GM12891 (cell line): ENCODE data around the gene DTWD2.
"Not testable (repeated sequence)": the region's sequence is repeated elsewhere in the genome, so short reads cannot be mapped to it uniquely, and the experiment has no call there.

ENCODE experiments used
- DNase-seq: peaks from one replicate; pipeline ENCODE4 v3.0.0; 2011; ENCODE audit warnings: low spot score; ENCODE audit not compliant: insufficient read length
- FAIRE-seq: peaks from 2 replicates; lab custom pipeline; 2011; peaks lifted over from hg19 to GRCh38; lab: Jason Lieb, UNC
- PAX5 ChIP-seq: IDR thresholded peaks from 2 replicates; pipeline ENCODE4 v1.6.1; 2011; ENCODE audit warnings: low read length, moderate library complexity, mild to moderate bottlenecking; ENCODE audit not compliant: insufficient read depth, severe bottlenecking
- POLR2A ChIP-seq: IDR thresholded peaks from 2 replicates; pipeline ENCODE4 v1.6.1; 2011; ENCODE audit warnings: low read depth, low read length, control low read depth
- POLR2AphosphoS5 ChIP-seq: IDR thresholded peaks from 2 replicates; pipeline ENCODE4 v1.6.1; 2011; ENCODE audit warnings: low read depth, low read length, control low read depth
- POU2F2 ChIP-seq: IDR thresholded peaks from 2 replicates; pipeline ENCODE4 v1.6.1; 2011; ENCODE audit warnings: low read depth, mild to moderate bottlenecking, control low read depth, low read length, moderate library complexity
- SPI1 ChIP-seq: IDR thresholded peaks from 2 replicates; pipeline ENCODE4 v1.6.1; 2011; ENCODE audit warnings: low read depth, low read length, control low read depth
- TAF1 ChIP-seq: IDR thresholded peaks from 2 replicates; pipeline ENCODE4 v1.6.1; 2011; ENCODE audit warnings: low read depth, low read length, control low read depth

The DTWD2 gene

DNA sequence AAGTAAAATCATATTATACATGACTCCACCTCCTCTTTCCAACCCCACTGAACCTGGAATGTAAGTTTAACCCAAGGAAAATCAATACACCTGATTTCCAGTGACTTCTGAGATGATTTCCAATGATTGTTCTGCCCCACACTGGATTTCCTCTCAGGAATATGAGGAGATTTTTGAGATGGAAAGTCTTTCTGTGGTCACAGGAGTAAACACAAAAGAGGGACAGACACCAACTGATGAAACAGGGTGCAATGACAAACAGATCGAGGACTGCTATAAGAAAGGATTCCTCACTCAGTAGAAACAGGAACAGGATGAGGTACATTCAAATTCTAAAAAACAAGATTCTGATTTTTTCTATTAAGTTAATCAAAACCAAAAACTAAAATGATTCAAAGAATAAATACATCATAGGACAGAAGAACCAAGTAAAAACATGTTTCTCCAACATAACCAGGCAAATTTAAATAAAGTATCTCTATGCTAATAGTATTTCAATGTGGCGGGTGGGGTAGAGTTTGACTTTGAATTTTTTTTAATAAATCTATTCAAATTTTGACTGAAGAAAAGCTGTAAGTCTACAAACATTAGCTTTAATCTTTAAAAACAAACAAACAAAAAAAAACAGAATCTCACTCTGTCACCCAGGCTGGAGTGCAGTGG lies 42.1 kb downstream of the DTWD2 start:
- TF ChIP-seq POLR2AphosphoS5 (no peak), POLR2A (no peak), TAF1 (no peak), POU2F2 (no peak), PAX5 (no peak), SPI1 (no peak)
- FAIRE-seq: no peak

DNA sequence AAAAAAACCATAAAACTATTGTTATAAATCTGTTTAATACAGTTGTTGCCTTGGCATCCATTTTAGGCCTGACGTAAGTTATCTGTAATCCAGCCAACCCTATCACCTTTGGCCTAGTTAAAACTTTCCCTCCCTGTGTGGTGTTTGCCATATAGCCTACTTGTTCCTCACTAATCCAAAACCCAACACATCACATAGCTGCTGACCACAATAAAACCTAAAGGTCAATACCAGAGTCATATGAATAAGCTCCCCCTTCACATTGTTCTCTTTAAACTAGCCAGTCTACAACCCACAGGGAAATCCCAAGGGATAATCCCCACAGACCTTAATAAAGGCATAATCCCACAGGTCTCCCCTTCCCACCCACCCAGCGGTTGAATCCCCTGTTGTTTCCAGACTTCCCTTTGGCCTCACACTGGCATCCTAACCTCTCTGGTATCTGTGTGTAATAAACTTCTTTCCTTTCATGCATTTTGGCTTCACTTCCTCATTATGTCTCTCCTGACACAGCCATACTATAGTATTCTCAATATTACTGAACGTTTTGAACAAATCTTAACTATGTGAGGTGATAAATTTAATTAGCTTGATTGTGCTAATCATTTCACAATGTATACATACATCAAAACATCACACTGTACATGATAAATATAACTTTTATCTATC lies 50.8 kb downstream of the DTWD2 start:
- FAIRE-seq (peak; percentile 68), DNase-seq (no peak)
- TF ChIP-seq POU2F2 (no peak), SPI1 (peak; percentile 79), POLR2AphosphoS5 (no peak), POLR2A (no peak), PAX5 (no peak)

More for the DNA sequence above, 42.1 kb downstream of the DTWD2 start:
- no peak for DNase-seq

DNA sequence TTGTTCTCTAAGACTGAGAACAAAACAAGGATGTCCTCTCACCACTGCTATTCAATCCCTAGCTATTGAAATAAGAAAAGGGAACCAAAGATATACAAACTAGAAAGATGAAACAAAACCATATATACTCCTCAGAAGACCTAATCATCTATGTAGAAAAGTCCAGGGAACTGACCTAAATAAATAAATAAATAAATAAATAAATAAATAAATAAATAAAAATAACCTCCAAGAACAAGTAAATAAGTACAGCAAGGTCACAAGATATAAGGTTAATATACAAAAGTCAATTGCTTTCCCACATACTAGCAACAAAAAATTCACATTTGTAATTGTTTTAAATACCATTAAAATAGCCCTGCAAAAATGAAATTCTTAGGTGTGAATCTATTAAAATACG lies 54.6 kb downstream of the DTWD2 start:
- DNase-seq: no peak
- FAIRE-seq: no peak
- no peak for TF ChIP-seq POLR2A
- TF ChIP-seq PAX5: no peak

GRCh38 chr5:118931564-118931963 lies 56.8 kb downstream of the DTWD2 start:
- DNase-seq: no peak
- TF ChIP-seq POU2F2 (no peak), POLR2A (no peak), SPI1 (no peak), PAX5 (no peak), POLR2AphosphoS5 (no peak), TAF1 (no peak)
- no peak for FAIRE-seq

DNA sequence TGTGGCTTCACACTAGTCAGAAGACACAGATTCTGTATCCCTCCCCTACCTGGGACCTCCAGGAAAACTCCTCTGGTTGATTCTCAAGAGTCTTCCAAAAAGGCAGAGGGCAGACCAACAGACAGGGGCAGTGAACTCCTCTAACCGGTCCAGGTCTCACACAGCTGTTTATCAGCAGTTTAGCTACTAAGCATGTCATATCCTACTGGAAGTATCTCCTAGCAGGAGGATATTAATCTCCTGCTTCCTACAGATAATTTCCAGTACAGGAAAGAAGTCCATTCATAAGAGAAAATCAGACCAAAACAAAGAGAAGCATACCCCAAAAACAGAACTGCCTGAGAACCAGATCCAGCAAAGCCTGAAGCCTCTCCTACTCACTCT lies 64.3 kb downstream of the DTWD2 start:
- no peak for DNase-seq
- no peak for FAIRE-seq
- TF ChIP-seq TAF1: no peak
- no peak for TF ChIP-seq POLR2AphosphoS5
- no peak for TF ChIP-seq POLR2A
- no peak for TF ChIP-seq PAX5
- no peak for TF ChIP-seq POU2F2
- no peak for TF ChIP-seq SPI1

- DNase-seq (no peak), FAIRE-seq (no peak)
- TF ChIP-seq TAF1: no peak
- no peak for TF ChIP-seq SPI1
- TF ChIP-seq POLR2AphosphoS5: no peak
- TF ChIP-seq POLR2A: no peak
- TF ChIP-seq POU2F2: no peak
- no peak for TF ChIP-seq PAX5
Observed at GRCh38 chr5:118923295-118924005, 64.9 kb downstream of the DTWD2 start.

GRCh38 chr5:118921866-118922265 lies 66.5 kb downstream of the DTWD2 start:
- DNase-seq (no peak), FAIRE-seq (no peak)
- no peak for TF ChIP-seq POLR2AphosphoS5
- TF ChIP-seq PAX5: no peak
- no peak for TF ChIP-seq POU2F2
- no peak for TF ChIP-seq SPI1
- TF ChIP-seq TAF1: no peak
- TF ChIP-seq POLR2A: no peak

- no peak for FAIRE-seq
- DNase-seq: no peak
- TF ChIP-seq TAF1 (no peak), POLR2A (no peak), POLR2AphosphoS5 (no peak)
Observed at GRCh38 chr5:118919016-118919415, 69.3 kb downstream of the DTWD2 start.

- TF ChIP-seq PAX5 (no peak), POLR2A (no peak), POLR2AphosphoS5 (no peak), TAF1 (no peak), POU2F2 (no peak), SPI1 (no peak)
- no peak for DNase-seq
- no peak for FAIRE-seq
Observed at GRCh38 chr5:118918232-118918631, 70.1 kb downstream of the DTWD2 start.

DNA sequence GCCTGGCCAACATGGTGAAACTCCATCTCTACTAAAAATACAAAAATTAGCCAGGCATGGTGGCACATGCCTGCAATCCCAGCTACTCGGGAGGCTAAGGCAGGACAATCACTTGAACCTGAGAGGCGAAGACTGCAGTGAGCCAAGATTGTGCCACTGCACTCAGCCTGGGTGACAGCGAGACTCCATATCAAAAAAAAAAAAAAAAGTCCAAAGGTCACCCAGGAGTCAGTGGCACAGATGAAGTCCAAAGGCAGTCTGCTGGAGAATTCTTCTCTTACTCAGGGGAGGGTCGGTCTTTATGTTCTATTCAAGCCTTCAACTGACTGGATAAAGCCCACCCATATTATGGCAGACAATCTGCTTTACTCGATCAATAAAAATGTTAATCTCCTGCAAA lies 80.8 kb downstream of the DTWD2 start:
- FAIRE-seq, DNase-seq: not testable (repeated sequence)
